Activated T-helper 17 cell treated with anti-CD3 and anti-CD28 coated beads, Interleukin-2, amount 50 U/mL, for 72 hours (primary cell): ENCODE data around the gene MRPL14. TPM values are rescaled to one million over a fixed set of nuclear protein-coding genes. Genes with fewer than 3 reads are reported as not detected.
A peak's percentile ranks its signal among the peaks of the same experiment; 100 is the strongest.
"Not testable (repeated sequence)": the region's sequence is repeated elsewhere in the genome, so short reads cannot be mapped to it uniquely, and the experiment has no call there.

Source experiments
- ATAC-seq: fragments of 150-1000 bp; cut with Tn5 transposase; replicated peaks from 2 replicates; pipeline ENCODE4 v1.10.0; 2021; ENCODE audit warnings: mild to moderate bottlenecking, moderate library complexity
- H3K27ac Mint-ChIP-seq: one replicate; pipeline ENCODE4 v1.8.0; 2022; ENCODE audit warnings: mixed read lengths
- H3K27me3 Mint-ChIP-seq: one replicate; pipeline ENCODE4 v1.8.0; 2022; ENCODE audit warnings: mixed read lengths
- H3K36me3 Mint-ChIP-seq: one replicate; pipeline ENCODE4 v1.8.0; 2022; ENCODE audit warnings: low read depth, mild to moderate bottlenecking, mixed read lengths
- H3K4me1 Mint-ChIP-seq: one replicate; pipeline ENCODE4 v1.8.0; 2022; ENCODE audit warnings: mixed read lengths
- H3K4me3 Mint-ChIP-seq: one replicate; pipeline ENCODE4 v1.8.0; 2022; ENCODE audit warnings: mild to moderate bottlenecking, mixed read lengths
- H3K9me3 Mint-ChIP-seq: one replicate; pipeline ENCODE4 v1.8.0; 2022; ENCODE audit warnings: mixed read lengths
- total RNA-seq, 2 donors: library from RNA; stranded (reverse); gene quantifications; one replicate each; pipeline ENCODE4 v1.2.3, GENCODE V29; 2022

MRPL14 gene
- total RNA-seq, 2 donors from 2014 or later: 29.3 to 54.0 TPM

GRCh38 chr6:44157152-44157521 lies 29.9 kb upstream of the MRPL14 start:
- Mint-ChIP-seq H3K4me1 (no peaks in the 10 kb centered on the region), H3K27me3 (no peaks in the 10 kb centered on the region), H3K4me3 (no peak overlapping the region), H3K9me3 (no peaks in the 10 kb centered on the region), H3K27ac (peak overlapping the region; percentile 30), H3K36me3 (no peaks in the 10 kb centered on the region)
- ATAC-seq: no peak

GRCh38 chr6:44156494-44157151 lies 29.4 kb upstream of the MRPL14 start:
- no peaks in the 10 kb centered on the region for H3K36me3 Mint-ChIP-seq
- H3K27ac Mint-ChIP-seq: peak overlapping the region; percentile 30
- H3K4me3 Mint-ChIP-seq: no peak overlapping the region
- H3K9me3 Mint-ChIP-seq: no peaks in the 10 kb centered on the region
- no peaks in the 10 kb centered on the region for H3K4me1 Mint-ChIP-seq
- ATAC-seq: no peak
- H3K27me3 Mint-ChIP-seq: no peaks in the 10 kb centered on the region

DNA sequence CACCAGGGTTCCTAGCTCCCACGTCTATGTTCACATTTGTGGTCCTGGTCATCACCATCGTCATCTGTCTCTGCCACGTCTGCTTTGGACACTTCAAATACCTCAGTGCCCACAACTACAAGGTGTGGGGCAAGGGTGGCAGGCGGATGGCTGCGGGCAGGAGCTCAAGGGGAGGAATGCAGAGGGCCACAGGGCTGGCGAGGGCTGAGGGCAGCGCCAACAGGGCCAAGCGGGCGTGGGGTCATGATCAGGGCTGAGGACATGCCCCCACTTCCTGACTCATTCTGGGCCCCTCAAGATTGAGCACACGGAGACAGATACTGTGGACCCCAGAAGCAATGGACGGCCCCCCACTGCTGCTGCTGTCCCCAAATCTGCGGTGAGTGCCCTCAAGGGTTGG lies 26.8 kb upstream of the MRPL14 start:
- peaks cover 2% of the 10 kb centered on the region for H3K36me3 Mint-ChIP-seq
- H3K4me3 Mint-ChIP-seq: no peak overlapping the region
- no peak for ATAC-seq
- no peak overlapping the region for H3K27ac Mint-ChIP-seq
- no peaks in the 10 kb centered on the region for H3K9me3 Mint-ChIP-seq
- no peaks in the 10 kb centered on the region for H3K27me3 Mint-ChIP-seq
- H3K4me1 Mint-ChIP-seq: no peaks in the 10 kb centered on the region

DNA sequence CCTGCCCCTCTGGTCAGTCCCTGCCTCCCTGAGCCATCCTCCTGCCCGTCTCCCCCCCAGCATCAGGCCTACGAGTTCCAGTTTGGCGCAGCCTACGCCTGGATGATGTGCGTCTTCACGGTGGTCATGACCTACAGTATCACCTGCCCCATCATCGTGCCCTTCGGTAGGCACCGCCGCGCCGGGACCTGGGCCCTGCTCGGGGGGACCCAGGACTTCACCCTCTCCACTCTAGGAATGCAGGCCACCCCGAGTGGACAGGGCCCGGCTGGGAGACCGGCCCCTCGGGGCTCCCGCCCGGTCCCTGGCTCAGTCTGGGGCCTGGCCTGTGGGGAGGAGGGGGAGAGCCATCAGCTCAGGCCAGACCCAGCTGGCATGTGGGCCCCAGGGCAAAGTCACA lies 25.3 kb upstream of the MRPL14 start:
- Mint-ChIP-seq H3K36me3 (peaks cover 14% of the 10 kb centered on the region), H3K4me1 (no peaks in the 10 kb centered on the region), H3K4me3 (no peak overlapping the region), H3K27me3 (no peaks in the 10 kb centered on the region), H3K9me3 (no peaks in the 10 kb centered on the region), H3K27ac (no peak overlapping the region)
- no peak for ATAC-seq

- ATAC-seq: no peak
- H3K27ac Mint-ChIP-seq: no peak overlapping the region
Observed at GRCh38 chr6:44152109-44152461, 24.8 kb upstream of the MRPL14 start.

DNA sequence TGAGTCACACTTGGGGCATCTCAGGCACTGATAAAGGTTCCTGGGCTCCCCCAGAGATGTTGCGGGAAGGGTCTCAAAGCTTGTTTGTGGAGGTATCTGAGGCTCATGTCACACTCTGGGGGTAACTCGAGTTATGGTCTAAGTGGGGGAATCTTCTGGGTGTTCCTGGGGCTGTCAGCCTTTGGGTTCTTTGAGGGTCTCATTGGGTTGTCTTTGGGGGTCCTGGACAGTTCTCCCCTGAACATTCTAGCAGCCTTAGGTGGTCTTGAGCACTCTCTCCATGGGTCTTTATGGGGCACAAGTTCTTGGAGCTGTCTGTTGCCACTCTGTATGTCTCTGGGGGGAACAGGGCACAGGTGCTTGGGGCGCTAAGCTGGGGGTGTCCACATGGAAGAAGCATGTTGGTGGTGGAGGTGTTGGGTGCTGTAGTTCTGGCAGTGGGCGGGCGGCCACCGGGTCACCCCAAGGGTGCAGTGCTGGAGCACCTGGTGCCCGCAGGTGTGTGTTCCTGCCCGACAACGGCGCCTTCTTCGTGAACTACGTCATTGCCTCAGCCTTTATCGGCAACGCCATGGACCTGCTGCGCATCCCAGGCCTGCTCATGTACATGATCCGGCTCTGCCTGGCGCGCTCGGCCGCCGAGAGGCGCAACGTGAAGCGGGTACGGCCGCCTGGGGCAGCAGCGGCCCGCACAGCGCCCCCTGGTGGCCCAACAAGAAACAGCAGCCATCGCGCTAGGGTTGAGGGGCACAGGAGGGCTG lies 24.3 kb upstream of the MRPL14 start:
- H3K4me3 Mint-ChIP-seq: no peak overlapping the region
- H3K27ac Mint-ChIP-seq: no peak overlapping the region
- peaks cover 24% of the 10 kb centered on the region for H3K36me3 Mint-ChIP-seq
- no peaks in the 10 kb centered on the region for H3K9me3 Mint-ChIP-seq
- no peaks in the 10 kb centered on the region for H3K27me3 Mint-ChIP-seq
- ATAC-seq: peak; percentile 91
- H3K4me1 Mint-ChIP-seq: no peaks in the 10 kb centered on the region

More at GRCh38 chr6:44152109-44152461, 24.8 kb upstream of the MRPL14 start:
- Mint-ChIP-seq H3K27me3 (no peaks in the 10 kb centered on the region), H3K9me3 (no peaks in the 10 kb centered on the region), H3K4me3 (no peak overlapping the region), H3K4me1 (no peaks in the 10 kb centered on the region), H3K36me3 (peaks cover 19% of the 10 kb centered on the region)

DNA sequence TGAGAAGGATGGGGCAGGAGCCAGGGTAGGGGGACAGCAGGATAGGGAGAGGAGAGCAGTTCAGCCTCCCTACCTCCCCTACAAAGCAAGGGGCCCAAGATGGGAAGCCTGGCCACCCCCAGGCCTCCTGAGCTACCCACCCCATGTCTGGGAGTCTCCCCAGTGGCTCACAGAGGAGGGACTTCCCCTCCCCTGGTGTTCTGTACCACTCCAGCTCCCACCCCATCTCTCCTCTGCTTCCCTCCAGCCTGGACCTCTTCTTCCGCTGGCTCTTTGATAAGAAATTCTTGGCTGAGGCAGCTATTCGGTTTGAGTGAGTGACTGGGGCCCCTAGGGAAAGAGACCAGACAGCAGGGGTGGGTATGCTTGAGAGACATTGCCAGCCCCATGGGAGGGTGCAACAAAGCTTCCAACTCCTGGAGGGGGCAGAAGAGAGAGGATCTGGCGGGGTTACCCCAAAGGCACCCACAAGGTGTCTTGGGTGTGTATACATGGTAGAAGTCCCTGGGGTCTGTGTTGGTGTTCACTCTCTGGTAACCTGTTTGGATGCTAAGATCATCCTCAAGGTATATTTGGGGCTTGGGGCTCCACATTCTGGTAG lies 23.2 kb upstream of the MRPL14 start:
- no peak for ATAC-seq
- Mint-ChIP-seq H3K36me3 (peaks cover 35% of the 10 kb centered on the region), H3K4me1 (no peaks in the 10 kb centered on the region), H3K27me3 (no peaks in the 10 kb centered on the region), H3K9me3 (no peaks in the 10 kb centered on the region), H3K4me3 (no peak overlapping the region), H3K27ac (no peak overlapping the region)

- Mint-ChIP-seq H3K27ac (no peak overlapping the region), H3K4me3 (no peak overlapping the region)
Observed at GRCh38 chr6:44149369-44150012, 22.2 kb upstream of the MRPL14 start.

GRCh38 chr6:44148306-44148705 lies 21.1 kb upstream of the MRPL14 start:
- no peaks in the 10 kb centered on the region for H3K27me3 Mint-ChIP-seq
- H3K9me3 Mint-ChIP-seq: no peaks in the 10 kb centered on the region
- no peak for ATAC-seq
- H3K4me1 Mint-ChIP-seq: no peaks in the 10 kb centered on the region
- no peak overlapping the region for H3K27ac Mint-ChIP-seq
- peaks cover 47% of the 10 kb centered on the region for H3K36me3 Mint-ChIP-seq
- no peak overlapping the region for H3K4me3 Mint-ChIP-seq

More at GRCh38 chr6:44149369-44150012, 22.2 kb upstream of the MRPL14 start:
- Mint-ChIP-seq H3K36me3 (peaks cover 36% of the 10 kb centered on the region), H3K4me1 (no peaks in the 10 kb centered on the region), H3K27me3 (no peaks in the 10 kb centered on the region), H3K9me3 (no peaks in the 10 kb centered on the region)
- ATAC-seq: no peak

GRCh38 chr6:44147256-44147655 lies 20.0 kb upstream of the MRPL14 start:
- Mint-ChIP-seq H3K27ac (no peak overlapping the region), H3K9me3 (no peaks in the 10 kb centered on the region), H3K36me3 (peaks cover 54% of the 10 kb centered on the region), H3K27me3 (no peaks in the 10 kb centered on the region), H3K4me3 (no peak overlapping the region), H3K4me1 (no peaks in the 10 kb centered on the region)
- no peak for ATAC-seq

DNA sequence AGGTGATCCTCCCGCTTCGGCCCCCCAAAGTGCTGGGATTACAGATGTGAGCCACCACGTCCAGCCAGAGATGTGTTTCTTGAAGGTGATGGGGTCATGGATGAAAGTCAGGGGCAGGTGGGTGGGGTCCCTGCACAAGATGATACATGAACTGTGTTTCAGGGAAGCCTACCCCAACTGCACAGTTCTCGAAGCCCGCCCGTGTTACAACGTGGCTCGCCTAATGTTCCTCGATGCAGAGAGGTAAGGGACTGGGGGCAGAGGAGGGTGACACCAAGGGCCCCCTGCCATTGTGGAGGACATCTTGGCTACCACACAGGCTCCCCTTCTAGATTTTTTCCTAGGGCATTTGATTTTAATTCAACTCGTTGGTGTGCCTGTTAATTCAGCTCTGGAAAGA lies 19.4 kb upstream of the MRPL14 start:
- H3K9me3 Mint-ChIP-seq: no peaks in the 10 kb centered on the region
- H3K36me3 Mint-ChIP-seq: peaks cover 57% of the 10 kb centered on the region
- ATAC-seq: no peak
- H3K4me3 Mint-ChIP-seq: no peak overlapping the region
- no peaks in the 10 kb centered on the region for H3K27me3 Mint-ChIP-seq
- no peaks in the 10 kb centered on the region for H3K4me1 Mint-ChIP-seq
- H3K27ac Mint-ChIP-seq: no peak overlapping the region

DNA sequence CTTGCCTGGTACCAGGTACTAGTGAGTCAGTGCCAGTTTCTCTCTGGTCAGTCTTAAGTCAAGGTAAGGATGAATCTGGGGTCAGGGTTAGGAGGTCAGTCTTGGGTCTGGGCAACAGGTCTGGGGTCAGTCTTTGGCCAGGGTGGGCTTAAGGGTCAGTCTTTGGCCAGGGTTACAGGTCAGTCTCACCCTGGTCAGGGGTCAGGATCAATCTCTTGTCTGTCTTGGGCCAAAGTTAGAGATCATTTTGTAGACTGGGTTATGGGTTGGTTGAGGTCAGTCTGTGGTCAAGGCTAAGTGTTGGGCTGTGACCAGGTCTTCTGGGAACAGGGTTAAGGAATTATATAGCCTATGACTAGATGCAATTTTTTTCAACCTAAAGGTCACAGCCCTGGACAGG lies 18.6 kb upstream of the MRPL14 start:
- Mint-ChIP-seq H3K4me3 (no peak overlapping the region), H3K27ac (no peak overlapping the region), H3K36me3 (peaks cover 66% of the 10 kb centered on the region), H3K4me1 (no peaks in the 10 kb centered on the region), H3K27me3 (no peaks in the 10 kb centered on the region), H3K9me3 (no peaks in the 10 kb centered on the region)
- ATAC-seq: no peak

DNA sequence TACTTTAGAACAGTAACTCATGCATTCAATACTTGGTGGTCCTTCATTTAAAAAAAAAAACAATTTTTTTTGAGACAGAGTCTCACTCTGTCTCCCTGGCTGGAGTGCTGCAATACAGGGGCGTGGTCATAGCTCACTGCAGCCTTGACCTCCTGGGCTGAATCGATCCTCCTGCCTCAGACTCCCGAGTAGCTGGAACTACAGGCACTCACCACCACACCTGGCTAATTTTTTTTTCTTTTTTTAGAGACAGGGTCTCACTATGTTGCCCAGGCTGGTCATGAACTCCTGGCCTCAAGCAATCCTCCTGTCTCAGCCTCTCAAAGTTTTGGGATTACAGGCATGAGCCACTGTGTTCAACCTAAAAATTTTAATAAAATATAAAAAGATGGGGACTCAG lies 17.3 kb upstream of the MRPL14 start:
- H3K36me3 Mint-ChIP-seq: peaks cover 79% of the 10 kb centered on the region
- H3K27me3 Mint-ChIP-seq, H3K4me3 Mint-ChIP-seq, ATAC-seq, H3K9me3 Mint-ChIP-seq, H3K4me1 Mint-ChIP-seq, H3K27ac Mint-ChIP-seq: not testable (repeated sequence)

DNA sequence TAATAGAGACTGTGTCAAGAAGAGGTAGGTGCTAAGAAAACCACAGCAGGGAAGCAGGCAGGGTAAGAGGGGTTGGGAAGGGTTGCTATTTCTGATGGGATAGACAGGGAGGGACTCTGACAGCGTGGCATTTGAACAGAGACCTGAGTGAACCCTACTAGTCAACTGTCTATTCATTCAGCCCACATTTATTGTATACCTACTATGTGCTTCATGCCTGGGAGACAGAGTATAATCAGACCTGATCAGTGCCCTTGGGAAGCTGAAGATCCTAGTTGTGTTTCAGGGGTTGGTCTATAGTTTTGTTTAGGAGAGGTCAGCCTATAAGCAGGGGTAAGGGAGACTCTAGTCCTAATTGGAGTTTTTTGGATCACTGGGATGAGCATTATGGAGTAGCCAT lies 16.5 kb upstream of the MRPL14 start:
- H3K4me1 Mint-ChIP-seq: no peaks in the 10 kb centered on the region
- no peaks in the 10 kb centered on the region for H3K9me3 Mint-ChIP-seq
- H3K27ac Mint-ChIP-seq: peak overlapping the region; percentile 6
- ATAC-seq: no peak
- H3K36me3 Mint-ChIP-seq: peaks cover 75% of the 10 kb centered on the region
- no peaks in the 10 kb centered on the region for H3K27me3 Mint-ChIP-seq
- no peak overlapping the region for H3K4me3 Mint-ChIP-seq

- no peak for ATAC-seq
- no peak overlapping the region for H3K4me3 Mint-ChIP-seq
- H3K27ac Mint-ChIP-seq: peak overlapping the region; percentile 6
Observed at GRCh38 chr6:44142835-44143234, 15.6 kb upstream of the MRPL14 start.

More at GRCh38 chr6:44142835-44143234, 15.6 kb upstream of the MRPL14 start:
- Mint-ChIP-seq H3K36me3 (peaks cover 69% of the 10 kb centered on the region), H3K4me1 (no peaks in the 10 kb centered on the region), H3K9me3 (no peaks in the 10 kb centered on the region), H3K27me3 (no peaks in the 10 kb centered on the region)
